Measurements from ENCODE around the gene CTIF. TPM values are rescaled to one million over a fixed set of nuclear protein-coding genes. Genes with fewer than 3 reads are reported as not detected.

CTIF gene
- total RNA-seq, 5 donors from 2014 or later (not counting 1 experiment from before 2014, with no cell fraction given) = 3.2 to 6.7 (median 4.7) TPM

- Histone ChIP-seq H3K4me3 (ENCODE audit: control insufficient read depth in 1 of 2, extremely low read depth in 1 of 2, low read length in 1 of 2) (no peak overlapping the region), H3K36me3 (ENCODE audit: control insufficient read depth in 2 of 2, extremely low read depth in 1 of 2, insufficient read depth in 1 of 2, low read length in 1 of 2) (no peaks in the 10 kb centered on the region), H3K4me1 (ENCODE audit: control insufficient read depth in 1 of 2, extremely low read depth in 1 of 2, insufficient read depth in 2 of 2, low read length in 2 of 2) (no peaks in the 10 kb centered on the region), H3K27me3 (replicated peaks in 1 of 2; ENCODE audit: control insufficient read depth in 2 of 2, extremely low read depth in 1 of 2, insufficient read depth in 2 of 2, low read length in 1 of 2) (no peaks in the 10 kb centered on the region), H3K27ac (ENCODE audit: low read length) (no peak overlapping the region), H3K9me3 (no peaks in the 10 kb centered on the region)
- CTCF ChIA-PET = no interaction called here
- 95% methylated on average over 6 of the region's 10 CpGs for WGBS (ENCODE audit: insufficient coverage)
- Mint-ChIP-seq H3K27me3 (peaks cover 0 to 2% of the 10 kb centered on the region in 2 donors), H3K9me3 (no peaks in the 10 kb centered on the region), H3K4me1 (peaks cover 0 to 9% (median 7%) of the 10 kb centered on the region in 3 donors), H3K36me3 (no peaks in the 10 kb centered on the region), H3K27ac (no peak overlapping the region), H3K4me3 (no peak overlapping the region)
- ATAC-seq (replicated peaks in 1 of 4) = no peak
- no peak for DNase-seq
- POLR2A ChIA-PET = interaction anchor here in 1 of 2 donors (0.6 kb wide), 1 partner anchor 1466 kb away, joined by 6 read pairs; no protein-coding TSS in a partner anchor
Observed at GRCh38 chr18:48794251-48794970, 255.6 kb downstream of the CTIF start.

GRCh38 chr18:48795696-48796095 is 256.9 kb downstream of the CTIF start:
- no peaks in the 10 kb centered on the region for H3K36me3 Mint-ChIP-seq
- ChIA-PET CTCF (interaction anchor here in 1 of 2 donors (0.5 kb wide), 1 partner anchor 125 kb away, joined by 3 read pairs; no protein-coding TSS in a partner anchor), POLR2A (no interaction called here)
- H3K4me1 Mint-ChIP-seq = peaks cover 3 to 9% (median 7%) of the 10 kb centered on the region in 3 donors
- no peak for DNase-seq
- WGBS (ENCODE audit: insufficient coverage) = no CpG with 5 or more reads among the region's 4 CpGs
- Histone ChIP-seq H3K4me1 (ENCODE audit: control insufficient read depth in 1 of 2, extremely low read depth in 1 of 2, insufficient read depth in 2 of 2, low read length in 2 of 2) (no peaks in the 10 kb centered on the region), H3K36me3 (ENCODE audit: control insufficient read depth in 2 of 2, extremely low read depth in 1 of 2, insufficient read depth in 1 of 2, low read length in 1 of 2) (no peaks in the 10 kb centered on the region), H3K27me3 (replicated peaks in 1 of 2; ENCODE audit: control insufficient read depth in 2 of 2, extremely low read depth in 1 of 2, insufficient read depth in 2 of 2, low read length in 1 of 2) (no peaks in the 10 kb centered on the region), H3K4me3 (ENCODE audit: control insufficient read depth in 1 of 2, extremely low read depth in 1 of 2, low read length in 1 of 2) (no peak overlapping the region), H3K9me3 (no peaks in the 10 kb centered on the region), H3K27ac (ENCODE audit: low read length) (no peak overlapping the region)
- no peaks in the 10 kb centered on the region for H3K9me3 Mint-ChIP-seq
- H3K27ac Mint-ChIP-seq = no peak overlapping the region
- H3K27me3 Mint-ChIP-seq = peaks cover 0 to 2% of the 10 kb centered on the region in 2 donors
- H3K4me3 Mint-ChIP-seq = no peak overlapping the region
- no peak for ATAC-seq (replicated peaks in 1 of 4)

- Histone ChIP-seq H3K4me1 (ENCODE audit: control insufficient read depth in 1 of 2, extremely low read depth in 1 of 2, insufficient read depth in 2 of 2, low read length in 2 of 2) (peaks cover 0 to 5% of the 10 kb centered on the region in 2 experiments), H3K4me3 (ENCODE audit: control insufficient read depth in 1 of 2, extremely low read depth in 1 of 2, low read length in 1 of 2) (no peak overlapping the region), H3K36me3 (ENCODE audit: control insufficient read depth in 2 of 2, extremely low read depth in 1 of 2, insufficient read depth in 1 of 2, low read length in 1 of 2) (no peaks in the 10 kb centered on the region), H3K9me3 (no peaks in the 10 kb centered on the region), H3K27me3 (replicated peaks in 1 of 2; ENCODE audit: control insufficient read depth in 2 of 2, extremely low read depth in 1 of 2, insufficient read depth in 2 of 2, low read length in 1 of 2) (no peaks in the 10 kb centered on the region), H3K27ac (ENCODE audit: low read length) (no peak overlapping the region)
- no peak for DNase-seq
- peaks cover 7 to 12% (median 7%) of the 10 kb centered on the region in 3 donors for H3K4me1 Mint-ChIP-seq
- H3K36me3 Mint-ChIP-seq = no peaks in the 10 kb centered on the region
- ChIA-PET POLR2A (interaction anchor here in 1 of 2 donors (0.6 kb wide), 1 partner anchor 609 kb away, joined by 3 read pairs; no protein-coding TSS in a partner anchor), CTCF (no interaction called here)
- no peaks in the 10 kb centered on the region for H3K9me3 Mint-ChIP-seq
- H3K4me3 Mint-ChIP-seq = no peak overlapping the region
- no peak overlapping the region for H3K27ac Mint-ChIP-seq
- H3K27me3 Mint-ChIP-seq = peaks cover 0 to 2% of the 10 kb centered on the region in 2 donors
- WGBS (ENCODE audit: insufficient coverage) = 100% methylated on average over 2 of the region's 6 CpGs
- no peak for ATAC-seq (replicated peaks in 1 of 4)
Observed at GRCh38 chr18:48796491-48797205, 257.8 kb downstream of the CTIF start.

- H3K9me3 ChIP-seq = no peaks in the 10 kb centered on the region
- H3K36me3 ChIP-seq (ENCODE audit: control insufficient read depth in 2 of 2, extremely low read depth in 1 of 2, insufficient read depth in 1 of 2, low read length in 1 of 2) = no peaks in the 10 kb centered on the region
- H3K27ac Mint-ChIP-seq = no peak overlapping the region
- H3K27ac ChIP-seq (ENCODE audit: low read length) = no peak overlapping the region
- no peaks in the 10 kb centered on the region for H3K9me3 Mint-ChIP-seq
- H3K27me3 Mint-ChIP-seq = peaks cover 0 to 2% of the 10 kb centered on the region in 2 donors
- peaks cover 2 to 7% of the 10 kb centered on the region in 2 experiments for H3K4me1 ChIP-seq (ENCODE audit: control insufficient read depth in 1 of 2, extremely low read depth in 1 of 2, insufficient read depth in 2 of 2, low read length in 2 of 2)
- peak in 1 of 4 experiments; percentile 34 for ATAC-seq (replicated peaks in 1 of 4)
- no peaks in the 10 kb centered on the region for H3K27me3 ChIP-seq (replicated peaks in 1 of 2; ENCODE audit: control insufficient read depth in 2 of 2, extremely low read depth in 1 of 2, insufficient read depth in 2 of 2, low read length in 1 of 2)
- no peak overlapping the region for H3K4me3 Mint-ChIP-seq
- peak in 1 of 35 experiments; percentile 8 for DNase-seq
- ChIA-PET POLR2A (interaction anchor here in 1 of 2 donors (0.7 kb wide), 1 partner anchor 80 kb away, joined by 3 read pairs; no protein-coding TSS in a partner anchor), CTCF (no interaction called here)
- no peak overlapping the region for H3K4me3 ChIP-seq (ENCODE audit: control insufficient read depth in 1 of 2, extremely low read depth in 1 of 2, low read length in 1 of 2)
- no peaks in the 10 kb centered on the region for H3K36me3 Mint-ChIP-seq
- H3K4me1 Mint-ChIP-seq = peaks cover 13 to 22% (median 17%) of the 10 kb centered on the region in 3 donors
- WGBS (ENCODE audit: insufficient coverage) = 52% methylated on average over 8 of the region's 9 CpGs
Observed at GRCh38 chr18:48797841-48798255, 259.0 kb downstream of the CTIF start.

GRCh38 chr18:48798334-48799245 is 259.8 kb downstream of the CTIF start:
- ChIA-PET POLR2A (interaction anchor here in 1 of 2 donors (0.7 kb wide), 1 partner anchor 79 kb away, joined by 3 read pairs; no protein-coding TSS in a partner anchor), CTCF (no interaction called here)
- no peaks in the 10 kb centered on the region for H3K9me3 Mint-ChIP-seq
- ATAC-seq (replicated peaks in 1 of 4) = no peak
- H3K27me3 Mint-ChIP-seq = peaks cover 0 to 2% of the 10 kb centered on the region in 2 donors
- H3K27me3 ChIP-seq (replicated peaks in 1 of 2; ENCODE audit: control insufficient read depth in 2 of 2, extremely low read depth in 1 of 2, insufficient read depth in 2 of 2, low read length in 1 of 2) = no peaks in the 10 kb centered on the region
- no peaks in the 10 kb centered on the region for H3K36me3 ChIP-seq (ENCODE audit: control insufficient read depth in 2 of 2, extremely low read depth in 1 of 2, insufficient read depth in 1 of 2, low read length in 1 of 2)
- peak in 1 of 35 experiments; percentile 9 for DNase-seq
- peaks cover 16 to 25% (median 20%) of the 10 kb centered on the region in 3 donors for H3K4me1 Mint-ChIP-seq
- peaks cover 2 to 8% of the 10 kb centered on the region in 2 experiments for H3K4me1 ChIP-seq (ENCODE audit: control insufficient read depth in 1 of 2, extremely low read depth in 1 of 2, insufficient read depth in 2 of 2, low read length in 2 of 2)
- no peak overlapping the region for H3K27ac Mint-ChIP-seq
- no peak overlapping the region for H3K4me3 Mint-ChIP-seq
- no peak overlapping the region for H3K4me3 ChIP-seq (ENCODE audit: control insufficient read depth in 1 of 2, extremely low read depth in 1 of 2, low read length in 1 of 2)
- no peak overlapping the region for H3K27ac ChIP-seq (ENCODE audit: low read length)
- 96% methylated on average over 13 of the region's 17 CpGs for WGBS (ENCODE audit: insufficient coverage)
- no peaks in the 10 kb centered on the region for H3K36me3 Mint-ChIP-seq
- H3K9me3 ChIP-seq = no peaks in the 10 kb centered on the region

Measured in T-cell (primary cell).